ENCODE results near the gene KHDC4. TPM values are rescaled to one million over a fixed set of nuclear protein-coding genes. Genes with fewer than 3 reads are reported as not detected.
"Not testable (repeated sequence)": the region's sequence is repeated elsewhere in the genome, so short reads cannot be mapped to it uniquely, and the experiment has no call there.

KHDC4 gene
- total and polyA plus RNA-seq, 7 donors, result 6.6 to 67.6 (median 33.5) TPM

DNA sequence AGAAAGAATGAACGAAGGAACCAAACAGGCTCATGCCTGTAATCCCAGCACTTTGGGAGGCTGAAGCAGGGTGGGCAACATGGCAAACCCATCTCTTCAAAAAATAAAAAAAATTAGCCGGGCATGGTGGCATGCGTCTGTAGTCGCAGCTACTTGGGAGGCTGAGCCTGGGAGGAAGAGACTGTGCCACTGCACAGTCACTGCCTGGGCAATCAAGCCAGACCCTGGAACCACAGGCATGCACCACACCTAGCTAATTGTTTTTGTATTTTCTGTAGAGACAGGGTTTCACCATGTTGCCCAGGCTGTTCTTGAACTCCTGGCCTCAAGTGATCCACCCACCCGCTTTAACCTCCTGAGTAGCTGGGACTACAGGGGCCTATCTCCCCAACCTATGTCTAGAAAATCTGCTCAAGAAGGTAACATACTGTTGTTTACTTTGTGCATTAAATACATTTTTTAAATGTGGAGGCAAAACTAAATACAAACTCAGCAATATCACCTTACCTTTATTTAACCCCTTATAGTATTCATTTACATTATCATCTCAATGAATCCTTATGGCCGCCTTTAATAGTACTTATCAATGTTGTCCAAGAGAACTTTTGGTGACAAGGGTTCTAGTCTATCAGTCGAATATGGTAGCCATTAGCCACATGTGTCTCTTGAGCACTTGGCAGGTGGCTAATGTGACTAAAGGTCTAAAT, 2.7 kb downstream of the KHDC4 start:
- no peaks in the 10 kb centered on the region for H3K9me3 ChIP-seq
- H3K4me1 ChIP-seq, result peaks cover 0 to 48% (median 47%) of the 10 kb centered on the region in 4 donors
- H3K27ac ChIP-seq, result no peak overlapping the region
- TF ChIP-seq POLR2A (IDR thresholded peaks at IDR 0.05), result no peak
- TF ChIP-seq POLR2AphosphoS5 (IDR thresholded peaks at IDR 0.05), result no peak
- TF ChIP-seq EP300 (IDR thresholded peaks at IDR 0.05), result no peak
- TF ChIP-seq, protein P1, sequence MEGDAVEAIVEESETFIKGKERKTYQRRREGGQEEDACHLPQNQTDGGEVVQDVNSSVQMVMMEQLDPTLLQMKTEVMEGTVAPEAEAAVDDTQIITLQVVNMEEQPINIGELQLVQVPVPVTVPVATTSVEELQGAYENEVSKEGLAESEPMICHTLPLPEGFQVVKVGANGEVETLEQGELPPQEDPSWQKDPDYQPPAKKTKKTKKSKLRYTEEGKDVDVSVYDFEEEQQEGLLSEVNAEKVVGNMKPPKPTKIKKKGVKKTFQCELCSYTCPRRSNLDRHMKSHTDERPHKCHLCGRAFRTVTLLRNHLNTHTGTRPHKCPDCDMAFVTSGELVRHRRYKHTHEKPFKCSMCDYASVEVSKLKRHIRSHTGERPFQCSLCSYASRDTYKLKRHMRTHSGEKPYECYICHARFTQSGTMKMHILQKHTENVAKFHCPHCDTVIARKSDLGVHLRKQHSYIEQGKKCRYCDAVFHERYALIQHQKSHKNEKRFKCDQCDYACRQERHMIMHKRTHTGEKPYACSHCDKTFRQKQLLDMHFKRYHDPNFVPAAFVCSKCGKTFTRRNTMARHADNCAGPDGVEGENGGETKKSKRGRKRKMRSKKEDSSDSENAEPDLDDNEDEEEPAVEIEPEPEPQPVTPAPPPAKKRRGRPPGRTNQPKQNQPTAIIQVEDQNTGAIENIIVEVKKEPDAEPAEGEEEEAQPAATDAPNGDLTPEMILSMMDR (IDR thresholded peaks at IDR 0.05), result no peak
- intact Hi-C loops (cut with DNase I), result no loop called here
- DNase-seq, result no peak
- 33 to 75% methylated on average over 7 of the region's 7 CpGs for WGBS, 2 donors
- H3K36me3 ChIP-seq, result peaks cover 25 to 71% (median 38%) of the 10 kb centered on the region in 4 donors
- H3K27me3 ChIP-seq, result no peaks in the 10 kb centered on the region
- H3K4me3 ChIP-seq, result peak overlapping the region in 2 of 4 donors; percentile 0 to 23

DNA sequence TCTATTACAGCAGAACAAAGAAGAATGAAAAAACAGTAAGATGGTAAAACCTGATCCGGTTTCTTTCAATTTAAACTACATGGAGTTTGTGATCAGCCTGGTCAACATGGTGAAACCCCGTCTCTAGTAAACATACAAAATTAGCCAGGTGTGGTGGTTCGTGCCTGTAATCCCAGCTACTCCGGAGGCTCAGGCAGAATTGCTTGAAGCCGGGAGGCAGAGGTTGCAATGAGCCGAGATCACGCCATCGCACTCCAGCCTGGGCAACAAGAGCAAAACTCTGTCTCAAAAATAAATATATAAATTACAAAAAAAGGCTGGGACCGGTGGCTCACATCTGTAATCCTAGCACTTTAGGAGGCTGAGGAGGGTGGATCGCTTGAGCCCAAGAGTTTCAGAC, 3.5 kb downstream of the KHDC4 start:
- 16 to 71% methylated on average over 10 of the region's 10 CpGs for WGBS, 2 donors
- intact Hi-C loops (cut with DNase I); DNase-seq; H3K27ac ChIP-seq; H3K4me3 ChIP-seq; H3K27me3 ChIP-seq; H3K9me3 ChIP-seq: not testable (repeated sequence)
- peaks cover 32 to 79% (median 45%) of the 10 kb centered on the region in 4 donors for H3K36me3 ChIP-seq
- peaks cover 0 to 48% (median 47%) of the 10 kb centered on the region in 4 donors for H3K4me1 ChIP-seq

DNA sequence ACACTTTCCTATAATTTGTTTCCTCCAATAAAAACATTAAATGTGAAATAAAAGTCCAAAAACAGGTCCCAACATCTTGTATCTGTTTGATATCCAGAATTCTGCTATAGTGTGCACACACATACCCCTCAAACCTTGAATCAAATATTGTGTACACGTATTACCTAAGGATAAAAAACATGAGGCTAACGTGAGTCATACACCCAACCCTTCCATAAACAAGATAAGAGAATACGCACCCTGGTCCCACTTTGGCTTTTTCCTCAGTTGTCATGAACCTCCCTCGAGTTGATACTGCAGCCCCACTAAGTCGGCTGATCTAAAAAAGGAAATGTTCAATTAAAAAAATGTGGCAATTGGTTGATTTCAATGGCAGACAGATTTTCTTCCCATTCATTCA, 5.2 kb downstream of the KHDC4 start:
- H3K4me3 ChIP-seq, result no peak overlapping the region
- intact Hi-C loops (cut with DNase I), result no loop called here
- H3K27me3 ChIP-seq, result no peaks in the 10 kb centered on the region
- H3K4me1 ChIP-seq, result peaks cover 0 to 41% (median 40%) of the 10 kb centered on the region in 4 donors
- DNase-seq, result no peak
- WGBS, 2 donors, result 20 to 75% methylated on average over 5 of the region's 5 CpGs
- H3K9me3 ChIP-seq, result no peaks in the 10 kb centered on the region
- H3K36me3 ChIP-seq, result peaks cover 49 to 96% (median 60%) of the 10 kb centered on the region in 4 donors
- no peak overlapping the region for H3K27ac ChIP-seq
- TF ChIP-seq POLR2A (IDR thresholded peaks at IDR 0.05), result no peak
- no peak for TF ChIP-seq EP300 (IDR thresholded peaks at IDR 0.05)
- TF ChIP-seq, protein P1 (IDR thresholded peaks at IDR 0.05), result no peak
- no peak for TF ChIP-seq POLR2AphosphoS5 (IDR thresholded peaks at IDR 0.05)

DNA sequence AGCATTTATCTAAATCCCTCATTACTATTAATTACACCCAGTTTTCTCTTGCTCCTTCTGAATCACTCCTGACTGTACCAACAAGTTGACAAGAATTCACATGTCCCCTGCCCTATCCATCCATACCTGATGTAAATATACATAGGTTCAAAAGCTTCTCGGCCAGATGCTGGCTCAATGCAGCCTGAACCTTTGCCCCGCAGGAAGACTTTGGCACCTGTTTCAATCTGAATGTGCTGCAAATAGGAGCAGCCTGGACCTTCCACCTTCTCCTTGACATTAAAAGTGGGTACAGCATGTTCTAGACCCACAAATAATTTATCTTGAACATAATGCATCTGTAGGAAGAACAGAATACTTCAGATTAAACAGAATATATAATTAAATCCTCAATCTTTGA, 8.7 kb downstream of the KHDC4 start:
- H3K9me3 ChIP-seq, result no peaks in the 10 kb centered on the region
- H3K27ac ChIP-seq, result no peak overlapping the region
- DNase-seq, result no peak
- no peak overlapping the region for H3K4me3 ChIP-seq
- peaks cover 60 to 100% (median 82%) of the 10 kb centered on the region in 4 donors for H3K36me3 ChIP-seq
- intact Hi-C loops (cut with DNase I), result no loop called here
- 94% methylated on average over 2 of the region's 2 CpGs for WGBS, 2 donors
- peaks cover 0 to 10% (median 7%) of the 10 kb centered on the region in 4 donors for H3K4me1 ChIP-seq
- H3K27me3 ChIP-seq, result no peaks in the 10 kb centered on the region
- TF ChIP-seq POLR2A (IDR thresholded peaks at IDR 0.05), result no peak
- TF ChIP-seq POLR2AphosphoS5 (IDR thresholded peaks at IDR 0.05), result no peak
- TF ChIP-seq, protein P1 (IDR thresholded peaks at IDR 0.05), result no peak
- no peak for TF ChIP-seq EP300 (IDR thresholded peaks at IDR 0.05)

DNA sequence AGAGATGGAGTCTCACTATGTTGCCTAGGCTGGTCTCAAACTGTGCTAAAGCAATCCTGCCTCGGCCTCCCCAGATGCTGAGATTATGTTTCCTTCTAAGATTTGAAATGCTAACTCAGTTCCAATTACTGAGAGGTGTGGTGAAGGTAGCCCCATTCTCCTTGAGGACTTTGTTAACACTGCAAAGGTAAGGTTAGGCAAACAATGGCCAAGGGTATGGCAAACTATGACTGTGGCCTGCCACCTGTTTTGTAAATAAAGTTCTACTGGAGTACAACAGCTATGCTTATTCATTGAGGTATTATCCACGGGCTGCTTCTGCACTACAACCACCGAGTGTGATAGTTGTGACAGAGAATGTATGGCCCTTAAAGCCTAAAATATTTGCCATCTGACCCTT, 13.5 kb downstream of the KHDC4 start:
- H3K27me3 ChIP-seq, result no peaks in the 10 kb centered on the region
- no peak overlapping the region for H3K4me3 ChIP-seq
- H3K36me3 ChIP-seq, result peaks cover 62 to 100% (median 92%) of the 10 kb centered on the region in 4 donors
- no peaks in the 10 kb centered on the region for H3K4me1 ChIP-seq
- intact Hi-C loops (cut with DNase I), result no loop called here
- H3K27ac ChIP-seq, result no peak overlapping the region
- TF ChIP-seq, protein P1 (IDR thresholded peaks at IDR 0.05), result no peak
- no peak for TF ChIP-seq POLR2A (IDR thresholded peaks at IDR 0.05)
- no peak for TF ChIP-seq EP300 (IDR thresholded peaks at IDR 0.05)
- no peak for TF ChIP-seq POLR2AphosphoS5 (IDR thresholded peaks at IDR 0.05)
- H3K9me3 ChIP-seq, result no peaks in the 10 kb centered on the region
- 86 to 89% methylated on average over 3 of the region's 3 CpGs for WGBS, 2 donors
- DNase-seq, result no peak
